ENCODE results near the gene NSUN4.

NSUN4 gene

DNA sequence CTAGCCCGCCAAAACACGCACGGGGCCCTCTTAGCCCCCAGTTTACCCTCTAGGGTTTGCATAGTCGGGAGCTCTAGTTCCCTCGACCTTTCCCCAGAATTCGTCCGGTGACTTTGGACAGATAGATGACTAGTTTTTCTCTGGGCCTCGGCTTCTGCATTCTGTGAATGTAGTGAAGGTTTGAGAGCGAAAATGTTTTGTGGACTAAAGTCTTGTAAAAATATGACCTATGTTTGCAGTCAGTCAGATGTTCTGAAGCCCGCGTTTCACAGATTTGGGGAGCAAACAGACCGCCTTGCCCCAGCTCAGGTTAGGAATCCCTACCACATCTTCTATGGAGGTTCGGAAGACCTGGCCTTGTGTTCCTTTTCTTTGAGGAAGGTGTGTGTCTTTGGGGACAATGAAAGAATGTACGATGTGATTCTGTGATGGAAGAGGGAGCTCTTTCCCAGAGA lies 36.7 kb upstream of the NSUN4 start:
- H2AFZ ChIP-seq (ENCODE audit: low read depth), result peak overlapping the region; percentile 85
- peak overlapping the region; percentile 78 for H3K27ac ChIP-seq

DNA sequence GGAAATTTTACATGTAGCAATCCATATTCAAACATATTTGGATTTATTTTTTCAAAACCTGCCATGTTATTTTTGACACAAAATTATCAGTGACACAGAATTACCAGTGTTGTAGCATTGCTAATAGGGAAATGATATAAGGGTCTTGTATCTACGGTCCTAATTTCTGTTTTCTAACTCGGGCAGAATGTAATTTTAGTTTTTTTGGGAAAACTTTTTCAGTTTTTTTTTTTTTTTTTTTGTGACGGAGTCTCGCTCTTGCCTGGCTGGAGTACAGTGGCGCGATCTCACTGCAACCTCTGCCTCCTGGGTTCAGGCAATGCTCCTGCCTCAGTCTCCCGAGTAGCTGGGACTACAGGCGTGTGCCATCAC lies 34.5 kb upstream of the NSUN4 start:
- Histone ChIP-seq H2AFZ (ENCODE audit: low read depth) (no peak overlapping the region), H3K79me2 (ENCODE audit: insufficient read depth, low read depth) (peaks cover 73% of the 10 kb centered on the region), H3K4me3 (IDR thresholded peaks at IDR 0.05; ENCODE audit: insufficient read depth, low read depth, low read length) (no peak overlapping the region), H3K9ac (no peak overlapping the region), H3K27me3 (ENCODE audit: insufficient read depth, low read depth) (no peaks in the 10 kb centered on the region), H3K36me3 (ENCODE audit: insufficient read depth) (0 out of 2 replicates have a peak, but pooled peaks cover 4% of the 10 kb centered on the region), H3K4me2 (no peak overlapping the region), H4K20me1 (ENCODE audit: insufficient read depth) (no peaks in the 10 kb centered on the region), H3K27ac (no peak overlapping the region), H3K4me1 (ENCODE audit: low read depth, poor library complexity, severe bottlenecking) (peaks cover 21% of the 10 kb centered on the region)
- TF ChIP-seq, protein P1, sequence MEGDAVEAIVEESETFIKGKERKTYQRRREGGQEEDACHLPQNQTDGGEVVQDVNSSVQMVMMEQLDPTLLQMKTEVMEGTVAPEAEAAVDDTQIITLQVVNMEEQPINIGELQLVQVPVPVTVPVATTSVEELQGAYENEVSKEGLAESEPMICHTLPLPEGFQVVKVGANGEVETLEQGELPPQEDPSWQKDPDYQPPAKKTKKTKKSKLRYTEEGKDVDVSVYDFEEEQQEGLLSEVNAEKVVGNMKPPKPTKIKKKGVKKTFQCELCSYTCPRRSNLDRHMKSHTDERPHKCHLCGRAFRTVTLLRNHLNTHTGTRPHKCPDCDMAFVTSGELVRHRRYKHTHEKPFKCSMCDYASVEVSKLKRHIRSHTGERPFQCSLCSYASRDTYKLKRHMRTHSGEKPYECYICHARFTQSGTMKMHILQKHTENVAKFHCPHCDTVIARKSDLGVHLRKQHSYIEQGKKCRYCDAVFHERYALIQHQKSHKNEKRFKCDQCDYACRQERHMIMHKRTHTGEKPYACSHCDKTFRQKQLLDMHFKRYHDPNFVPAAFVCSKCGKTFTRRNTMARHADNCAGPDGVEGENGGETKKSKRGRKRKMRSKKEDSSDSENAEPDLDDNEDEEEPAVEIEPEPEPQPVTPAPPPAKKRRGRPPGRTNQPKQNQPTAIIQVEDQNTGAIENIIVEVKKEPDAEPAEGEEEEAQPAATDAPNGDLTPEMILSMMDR (conservative IDR thresholded peaks at IDR 0.05; ENCODE audit: low read depth, low read length), result no peak

More for the DNA sequence above, 36.7 kb upstream of the NSUN4 start:
- Histone ChIP-seq H4K20me1 (ENCODE audit: insufficient read depth) (no peaks in the 10 kb centered on the region), H3K79me2 (ENCODE audit: insufficient read depth, low read depth) (peaks cover 86% of the 10 kb centered on the region), H3K27me3 (ENCODE audit: insufficient read depth, low read depth) (no peaks in the 10 kb centered on the region), H3K4me1 (ENCODE audit: low read depth, poor library complexity, severe bottlenecking) (peaks cover 21% of the 10 kb centered on the region), H3K9ac (peak overlapping the region; percentile 96), H3K4me2 (peak overlapping the region; percentile 92), H3K36me3 (ENCODE audit: insufficient read depth) (0 out of 2 replicates have a peak, but pooled peaks cover 2% of the 10 kb centered on the region), H3K4me3 (IDR thresholded peaks at IDR 0.05; ENCODE audit: insufficient read depth, low read depth, low read length) (peak overlapping the region; percentile 91)
- TF ChIP-seq, protein P1 (conservative IDR thresholded peaks at IDR 0.05; ENCODE audit: low read depth, low read length), result no peak

DNA sequence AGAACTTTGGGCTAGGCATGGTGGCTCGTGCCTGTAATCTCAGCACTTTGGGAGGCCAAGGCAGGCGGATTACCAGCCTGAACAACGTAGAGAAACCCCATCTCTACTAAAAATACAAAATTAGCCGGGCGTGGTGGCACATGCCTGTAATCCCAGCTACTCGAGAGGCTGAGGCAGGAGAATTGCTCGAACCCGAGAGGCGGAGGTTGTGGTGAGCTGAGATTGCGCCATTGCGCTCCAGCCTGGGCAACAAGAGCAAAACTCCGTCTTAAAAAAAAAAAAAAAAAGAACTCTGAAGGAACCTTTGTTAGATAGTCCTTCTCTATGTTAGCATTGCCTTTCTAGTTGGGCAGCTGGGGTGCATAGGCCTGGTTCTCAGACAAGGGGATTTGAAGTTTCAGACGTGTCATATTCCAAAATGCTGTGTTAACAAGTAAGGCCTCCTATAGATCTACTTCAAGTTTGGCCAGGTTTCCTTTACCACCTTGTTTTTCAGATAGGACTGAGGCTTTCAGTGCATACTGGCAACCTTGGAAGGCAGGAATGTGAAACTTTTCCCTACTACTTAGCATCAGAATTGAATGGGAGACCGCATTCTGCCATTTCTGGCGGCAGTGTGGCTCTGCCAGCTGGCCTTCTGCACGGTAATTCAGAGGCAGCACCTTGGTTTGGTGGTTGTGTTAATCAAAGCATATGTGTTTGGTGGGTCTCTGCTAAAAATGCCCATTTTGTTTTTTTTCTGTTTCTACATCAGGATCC lies 31.0 kb upstream of the NSUN4 start:
- no peak overlapping the region for H3K4me3 ChIP-seq (IDR thresholded peaks at IDR 0.05; ENCODE audit: insufficient read depth, low read depth, low read length)
- H3K9ac ChIP-seq, result no peak overlapping the region
- peaks cover 45% of the 10 kb centered on the region for H3K79me2 ChIP-seq (ENCODE audit: insufficient read depth, low read depth)
- H3K27me3 ChIP-seq (ENCODE audit: insufficient read depth, low read depth), result no peaks in the 10 kb centered on the region
- H2AFZ ChIP-seq (ENCODE audit: low read depth), result no peak overlapping the region
- peaks cover 19% of the 10 kb centered on the region; the same call in 1 of the 2 replicates for H3K36me3 ChIP-seq (ENCODE audit: insufficient read depth)
- TF ChIP-seq, protein P1 (conservative IDR thresholded peaks at IDR 0.05; ENCODE audit: low read depth, low read length), result no peak
- peaks cover 19% of the 10 kb centered on the region for H3K4me1 ChIP-seq (ENCODE audit: low read depth, poor library complexity, severe bottlenecking)
- H3K27ac ChIP-seq, result no peak overlapping the region
- H4K20me1 ChIP-seq (ENCODE audit: insufficient read depth), result no peaks in the 10 kb centered on the region
- H3K4me2 ChIP-seq, result no peak overlapping the region

- H3K79me2 ChIP-seq (ENCODE audit: insufficient read depth, low read depth), result peaks cover 38% of the 10 kb centered on the region
- H3K36me3 ChIP-seq (ENCODE audit: insufficient read depth), result peaks cover 19% of the 10 kb centered on the region; the same call in 1 of the 2 replicates
- no peak overlapping the region for H2AFZ ChIP-seq (ENCODE audit: low read depth)
- H3K4me3 ChIP-seq (IDR thresholded peaks at IDR 0.05; ENCODE audit: insufficient read depth, low read depth, low read length), result no peak overlapping the region
- H3K27ac ChIP-seq, result no peak overlapping the region
- TF ChIP-seq, protein P1 (conservative IDR thresholded peaks at IDR 0.05; ENCODE audit: low read depth, low read length), result no peak
- no peaks in the 10 kb centered on the region for H3K27me3 ChIP-seq (ENCODE audit: insufficient read depth, low read depth)
- H3K4me2 ChIP-seq, result no peak overlapping the region
- H3K9ac ChIP-seq, result no peak overlapping the region
- H3K4me1 ChIP-seq (ENCODE audit: low read depth, poor library complexity, severe bottlenecking), result peaks cover 12% of the 10 kb centered on the region
- H4K20me1 ChIP-seq (ENCODE audit: insufficient read depth), result no peaks in the 10 kb centered on the region
Observed at GRCh38 chr1:46310321-46310720, 30.3 kb upstream of the NSUN4 start.
